Esophagus muscularis mucosa (tissue), 4 donors: Measurements from ENCODE around the gene CIT.

Experiments used
- EP300 ChIP-seq: sonication (generic); formaldehyde crosslinking; IDR thresholded peaks from one replicate; pipeline ENCODE4 v1.6.1; 2017; ENCODE audit warnings: antibody characterized with exemption
- POLR2A ChIP-seq: fragments of 450-650 bp; IDR thresholded peaks from one replicate; pipeline ENCODE4 v1.6.1; 2017; ENCODE audit warnings: antibody characterized with exemption, moderate library complexity, mild to moderate bottlenecking, low read depth
- POLR2AphosphoS5 ChIP-seq, 2 donors: sonication (generic); formaldehyde crosslinking; IDR thresholded peaks; one replicate each; pipeline ENCODE4 v1.6.1; 2017; ENCODE audit warnings: antibody characterized with exemption in 2 of 2
- TF ChIP-seq, protein P1 (sequence below), 3 experiments: fragments of 200-600 bp in 2 of 3; fragments of 450-650 bp in 1 of 3; sonication (generic) in 2 of 3; IDR thresholded peaks; one replicate each; pipeline ENCODE4 v1.5.1; 2017 to 2019; ENCODE audit warnings: antibody characterized with exemption in 3 of 3, mild to moderate bottlenecking in 2 of 3, moderate library complexity in 1 of 3

- no peak for TF ChIP-seq POLR2AphosphoS5 (IDR thresholded peaks at IDR 0.05)
- TF ChIP-seq POLR2A: no peak
- TF ChIP-seq, protein P1, sequence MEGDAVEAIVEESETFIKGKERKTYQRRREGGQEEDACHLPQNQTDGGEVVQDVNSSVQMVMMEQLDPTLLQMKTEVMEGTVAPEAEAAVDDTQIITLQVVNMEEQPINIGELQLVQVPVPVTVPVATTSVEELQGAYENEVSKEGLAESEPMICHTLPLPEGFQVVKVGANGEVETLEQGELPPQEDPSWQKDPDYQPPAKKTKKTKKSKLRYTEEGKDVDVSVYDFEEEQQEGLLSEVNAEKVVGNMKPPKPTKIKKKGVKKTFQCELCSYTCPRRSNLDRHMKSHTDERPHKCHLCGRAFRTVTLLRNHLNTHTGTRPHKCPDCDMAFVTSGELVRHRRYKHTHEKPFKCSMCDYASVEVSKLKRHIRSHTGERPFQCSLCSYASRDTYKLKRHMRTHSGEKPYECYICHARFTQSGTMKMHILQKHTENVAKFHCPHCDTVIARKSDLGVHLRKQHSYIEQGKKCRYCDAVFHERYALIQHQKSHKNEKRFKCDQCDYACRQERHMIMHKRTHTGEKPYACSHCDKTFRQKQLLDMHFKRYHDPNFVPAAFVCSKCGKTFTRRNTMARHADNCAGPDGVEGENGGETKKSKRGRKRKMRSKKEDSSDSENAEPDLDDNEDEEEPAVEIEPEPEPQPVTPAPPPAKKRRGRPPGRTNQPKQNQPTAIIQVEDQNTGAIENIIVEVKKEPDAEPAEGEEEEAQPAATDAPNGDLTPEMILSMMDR (IDR thresholded peaks at IDR 0.05): no peak
- TF ChIP-seq EP300: no peak
Observed at GRCh38 chr12:119715268-119715620, 161.9 kb downstream of the CIT start.
